Epithelial cell of proximal tubule (primary cell): ENCODE results near the gene RSAD1. TPM values are rescaled to one million over a fixed set of nuclear protein-coding genes. Genes with fewer than 3 reads are reported as not detected.

ENCODE experiments used
- DNase-seq: peaks from one replicate; pipeline ENCODE4 v3.0.0-alpha.2; 2011; ENCODE audit warnings: low read depth
- H3K4me3 ChIP-seq: 2 replicates; pipeline ENCODE4 v1.5.1; 2011; ENCODE audit warnings: low read depth, mild to moderate bottlenecking, low read length
- total RNA-seq: library from RNA; depleted of rRNA; stranded (reverse); fragments of >200 nt; gene quantifications from 2 replicates; pipeline ENCODE4 v1.2.3, GENCODE V29; 2015
- TF ChIP-seq, protein P1 (sequence below): conservative IDR thresholded peaks from 2 replicates; pipeline ENCODE4 v1.5.1; 2012; ENCODE audit warnings: low read depth, mild to moderate bottlenecking, low read length

Gene RSAD1
- total RNA-seq, 1 donor from 2014 or later = 17.1 TPM

DNA sequence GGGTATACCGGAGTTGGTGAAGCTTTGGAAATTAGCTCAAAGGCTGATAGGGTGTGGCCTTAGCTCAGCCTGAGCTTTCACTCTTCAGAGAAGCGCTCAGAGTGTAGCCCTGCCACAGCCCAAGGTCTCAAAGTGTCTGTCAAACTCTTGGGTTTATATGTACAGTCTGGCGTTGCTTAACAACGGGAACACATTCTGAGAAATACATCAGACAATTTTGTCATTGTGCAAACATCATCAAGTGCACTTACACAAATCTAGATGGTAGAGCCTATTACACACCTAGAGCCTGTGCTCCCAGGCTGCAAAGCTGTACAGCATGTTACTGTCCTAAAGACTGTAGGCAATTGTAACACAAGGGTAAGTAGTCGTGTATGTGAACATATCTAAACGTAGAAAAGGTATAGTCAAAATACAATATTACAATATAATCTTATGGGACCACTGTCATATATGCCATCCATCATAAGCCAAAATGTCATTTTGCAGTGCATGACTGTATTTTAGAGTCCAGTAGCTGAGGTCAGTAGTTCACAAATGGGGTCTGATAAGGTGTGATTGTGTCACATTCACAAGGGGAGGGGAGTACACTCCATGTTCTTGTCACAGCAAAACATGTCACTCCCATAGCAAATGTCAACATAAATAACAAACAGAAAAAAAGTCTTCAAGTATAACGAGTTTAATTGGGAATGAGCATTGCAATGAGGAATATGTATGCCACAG, 30.6 kb upstream of the RSAD1 start:
- H3K4me3 ChIP-seq = no peak overlapping the region
- DNase-seq = no peak
- TF ChIP-seq, protein P1, sequence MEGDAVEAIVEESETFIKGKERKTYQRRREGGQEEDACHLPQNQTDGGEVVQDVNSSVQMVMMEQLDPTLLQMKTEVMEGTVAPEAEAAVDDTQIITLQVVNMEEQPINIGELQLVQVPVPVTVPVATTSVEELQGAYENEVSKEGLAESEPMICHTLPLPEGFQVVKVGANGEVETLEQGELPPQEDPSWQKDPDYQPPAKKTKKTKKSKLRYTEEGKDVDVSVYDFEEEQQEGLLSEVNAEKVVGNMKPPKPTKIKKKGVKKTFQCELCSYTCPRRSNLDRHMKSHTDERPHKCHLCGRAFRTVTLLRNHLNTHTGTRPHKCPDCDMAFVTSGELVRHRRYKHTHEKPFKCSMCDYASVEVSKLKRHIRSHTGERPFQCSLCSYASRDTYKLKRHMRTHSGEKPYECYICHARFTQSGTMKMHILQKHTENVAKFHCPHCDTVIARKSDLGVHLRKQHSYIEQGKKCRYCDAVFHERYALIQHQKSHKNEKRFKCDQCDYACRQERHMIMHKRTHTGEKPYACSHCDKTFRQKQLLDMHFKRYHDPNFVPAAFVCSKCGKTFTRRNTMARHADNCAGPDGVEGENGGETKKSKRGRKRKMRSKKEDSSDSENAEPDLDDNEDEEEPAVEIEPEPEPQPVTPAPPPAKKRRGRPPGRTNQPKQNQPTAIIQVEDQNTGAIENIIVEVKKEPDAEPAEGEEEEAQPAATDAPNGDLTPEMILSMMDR = no peak

DNA sequence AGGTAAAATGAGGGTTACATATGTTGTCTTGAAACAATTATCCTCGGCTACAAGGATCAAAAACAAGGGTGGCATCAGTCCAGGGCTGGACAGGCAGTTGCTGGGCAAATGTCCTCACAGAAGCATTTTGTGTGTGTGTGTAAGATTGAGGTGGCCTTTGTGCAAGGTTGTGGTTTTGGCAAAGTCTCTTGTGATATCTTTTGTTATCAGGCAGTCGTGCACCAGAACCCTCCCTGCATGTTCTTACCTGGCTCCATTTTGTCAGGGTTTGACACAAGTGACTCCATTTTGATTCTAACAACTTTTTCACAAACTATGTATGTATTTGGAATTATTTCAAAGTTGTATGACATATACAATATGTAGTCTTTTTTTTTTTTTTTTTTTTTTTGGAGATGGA, 30.0 kb upstream of the RSAD1 start:
- DNase-seq = no peak
- no peak overlapping the region for H3K4me3 ChIP-seq
- TF ChIP-seq, protein P1 = no peak

DNA sequence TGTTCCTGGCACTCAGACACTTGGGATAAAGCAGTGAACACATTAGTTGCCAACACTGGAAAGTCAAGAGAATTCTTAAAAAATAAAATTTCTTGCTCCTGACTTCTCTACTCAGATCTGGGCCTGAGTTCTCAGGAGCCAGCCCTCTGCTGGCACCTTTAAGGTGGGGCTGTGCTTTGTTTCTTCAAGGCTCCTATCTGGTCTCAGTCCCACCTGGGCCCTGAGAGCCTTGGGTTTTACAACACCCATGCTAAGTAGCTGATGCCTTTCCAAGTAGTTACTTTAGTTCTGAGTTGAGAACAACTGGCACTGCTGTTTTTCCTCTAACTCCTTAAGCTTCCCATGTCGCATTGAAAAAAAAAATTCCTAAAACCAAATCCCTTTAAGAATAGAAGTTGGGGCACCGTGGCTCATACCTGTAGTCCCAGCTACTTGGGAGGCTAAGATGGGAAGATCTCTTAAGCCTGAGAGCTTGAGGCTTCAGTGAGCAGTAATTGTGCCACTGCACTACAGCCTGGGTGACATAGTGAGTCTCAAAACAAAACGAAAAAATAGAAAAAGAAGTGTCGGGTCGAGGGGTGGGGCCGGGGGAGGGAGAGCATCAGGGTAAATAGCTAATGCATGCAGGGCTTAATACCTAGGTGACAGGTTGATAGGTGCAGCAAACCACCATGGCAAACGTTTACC, 26.6 kb upstream of the RSAD1 start:
- H3K4me3 ChIP-seq = no peak overlapping the region
- TF ChIP-seq, protein P1 = no peak
- no peak for DNase-seq

DNA sequence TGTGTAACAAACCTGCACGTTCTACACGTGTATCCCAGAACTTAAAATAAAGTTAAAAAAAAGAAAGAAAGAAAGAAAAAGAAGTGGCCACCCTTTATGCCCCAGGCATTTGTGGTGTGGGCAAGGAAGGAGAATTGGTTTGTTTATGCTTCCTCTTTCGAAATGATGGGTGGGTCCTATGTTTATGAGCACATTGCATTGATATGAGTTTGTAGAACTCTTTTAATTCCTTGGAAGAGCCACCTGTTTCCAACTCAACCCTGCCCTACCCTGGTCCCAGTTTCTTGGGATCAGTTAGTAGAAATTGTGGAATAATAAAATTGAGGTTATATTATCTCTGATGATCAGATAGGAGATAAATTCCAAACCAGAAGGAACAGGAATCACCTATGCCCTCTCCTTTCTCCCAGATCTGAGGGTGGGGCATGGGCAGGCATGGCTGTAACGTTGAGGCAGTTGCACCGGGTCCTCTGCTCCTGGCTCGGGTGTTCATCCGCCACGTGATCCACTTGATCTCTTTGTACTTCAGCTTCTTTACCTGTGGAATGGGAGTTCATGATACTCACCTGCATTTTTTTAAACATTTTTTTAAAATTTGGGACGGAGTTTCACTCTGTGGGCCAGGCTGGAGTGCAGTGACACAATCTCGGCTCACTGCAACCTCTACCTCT, 25.9 kb upstream of the RSAD1 start:
- TF ChIP-seq, protein P1 = no peak
- no peak overlapping the region for H3K4me3 ChIP-seq
- DNase-seq = no peak

DNA sequence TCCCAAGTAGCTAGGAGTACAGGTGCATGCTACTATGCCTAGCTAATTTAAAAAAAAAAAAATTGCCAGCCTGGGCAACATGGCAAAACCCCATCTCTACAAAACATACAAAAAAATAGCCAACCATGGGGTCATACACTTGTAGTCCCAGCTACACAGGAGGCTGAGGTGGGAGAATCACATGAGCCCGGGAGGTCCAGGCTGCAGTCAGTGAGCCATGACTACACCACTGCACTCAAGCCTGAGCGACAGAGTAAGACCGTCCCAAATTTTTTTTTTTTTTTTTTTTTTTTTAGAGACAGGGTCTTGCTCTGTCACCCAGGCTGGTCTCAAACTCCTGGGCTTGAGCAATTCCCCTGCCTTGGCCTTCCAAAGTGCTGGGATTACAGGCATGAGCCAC, 24.8 kb upstream of the RSAD1 start:
- H3K4me3 ChIP-seq = no peak overlapping the region
- TF ChIP-seq, protein P1 = no peak
- DNase-seq = no peak

DNA sequence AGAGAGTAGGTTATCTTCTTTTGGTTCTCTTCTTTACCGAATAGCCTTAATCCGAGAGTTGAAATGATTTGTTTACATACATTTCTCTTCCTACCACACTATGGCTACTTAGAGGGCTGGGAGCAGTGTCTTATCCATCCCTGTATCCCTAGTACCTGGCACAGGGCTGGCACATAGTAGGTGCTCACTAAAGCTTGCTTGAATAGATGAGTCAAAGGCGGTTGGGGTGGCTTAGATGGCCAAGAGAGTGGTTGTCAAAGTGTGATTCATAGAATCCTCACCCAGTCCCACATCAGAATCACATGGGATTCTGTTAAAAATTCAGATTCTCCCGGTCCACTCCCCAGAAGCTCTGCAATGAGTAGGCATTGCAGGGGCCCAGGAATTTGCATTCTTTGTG, 21.0 kb upstream of the RSAD1 start:
- no peak for DNase-seq
- H3K4me3 ChIP-seq = no peak overlapping the region
- TF ChIP-seq, protein P1 = no peak
